Spleen (tissue), 11 donors: ENCODE results near the gene PVALEF. TPM values are rescaled to one million over a fixed set of nuclear protein-coding genes. Genes with fewer than 3 reads are reported as not detected.

ENCODE experiments used
- DNase-seq: peaks from one replicate; pipeline ENCODE4 v3.0.0-alpha.2; 2020
- H3K27ac ChIP-seq, 8 donors: fragments of 200-600 bp; sonication (generic) in 7 of 8; 1 replicate in 4 of 8; 2 replicates in 4 of 8; pipeline versions ENCODE4 v1.5.0 to v1.8.0; 2016 to 2021; ENCODE audit warnings: inconsistent platforms in 4 of 8, mild to moderate bottlenecking in 4 of 8, moderate library complexity in 1 of 8
- H3K27me3 ChIP-seq, 7 donors: fragments of 200-600 bp; sonication (generic) in 6 of 7; replicated peaks in 1 of 7; 1 replicate in 4 of 7; 2 replicates in 3 of 7; pipeline versions ENCODE4 v1.5.0 to v1.8.0; 2016 to 2021; ENCODE audit warnings: inconsistent platforms in 3 of 7, mild to moderate bottlenecking in 1 of 7
- H3K36me3 ChIP-seq, 6 donors: fragments of 200-600 bp; sonication (generic) in 5 of 6; 1 replicate in 4 of 6; 2 replicates in 2 of 6; pipeline versions ENCODE4 v1.5.0 to v1.8.0; 2016 to 2021; ENCODE audit warnings: inconsistent platforms in 2 of 6
- H3K4me1 ChIP-seq, 6 donors: fragments of 200-600 bp; sonication (generic) in 5 of 6; 1 replicate in 3 of 6; 2 replicates in 3 of 6; pipeline versions ENCODE4 v1.5.0 to v1.8.0; 2016 to 2021; ENCODE audit warnings: inconsistent platforms in 3 of 6
- H3K4me3 ChIP-seq, 8 donors: fragments of 200-600 bp; sonication (generic) in 7 of 8; 1 replicate in 4 of 8; 2 replicates in 4 of 8; pipeline versions ENCODE4 v1.5.0 to v1.8.0; 2016 to 2021; ENCODE audit warnings: inconsistent platforms in 4 of 8, mild to moderate bottlenecking in 4 of 8, moderate library complexity in 2 of 8
- H3K9me3 ChIP-seq, 8 donors: fragments of 200-600 bp; sonication (generic) in 7 of 8; 1 replicate in 4 of 8; 2 replicates in 4 of 8; pipeline versions ENCODE4 v1.5.0 to v1.8.0; 2016 to 2021; ENCODE audit warnings: inconsistent platforms in 4 of 8
- CTCF ChIP-seq, 11 experiments: fragments of 200-600 bp in 7 of 11; fragments of 450-650 bp in 4 of 11; sonication (generic) in 4 of 11; IDR thresholded peaks in 8 of 11; conservative IDR thresholded peaks in 3 of 11; 1 replicate in 7 of 11; 2 replicates in 4 of 11; pipeline versions ENCODE4 v1.4.0 to v1.8.0; 2016 to 2021; ENCODE audit warnings: antibody characterized with exemption in 11 of 11, inconsistent platforms in 4 of 11, mild to moderate bottlenecking in 1 of 11
- POLR2A ChIP-seq, 3 donors: fragments of 450-650 bp; IDR thresholded peaks; one replicate each; pipeline ENCODE4 v1.5.1; 2017; ENCODE audit warnings: antibody characterized with exemption in 3 of 3, mild to moderate bottlenecking in 1 of 3
- POLR2AphosphoS5 ChIP-seq, 3 donors: sonication (generic); formaldehyde crosslinking; IDR thresholded peaks; one replicate each; pipeline ENCODE4 v1.5.1; 2017; ENCODE audit warnings: antibody characterized with exemption in 3 of 3
- WGBS, 5 donors: extraction: QIAGEN DNeasy Blood & Tissue Kit in 3 of 5; methylation state at CpG; one replicate each; pipeline versions ENCODE4 v1.1.5 to v1.1.7; 2013 to 2018; 5-methylcytosine and 5-hydroxymethylcytosine counted together
- intact Hi-C: fragments of 100-400 bp; cut with DNase I; formaldehyde crosslinking; loops from one replicate; pipeline ENCODE4 v1.15.0; 2023; ENCODE audit warnings: low total_unique reads
- polyA plus RNA-seq, 3 donors: library from polyadenylated mRNA; stranded (reverse); fragments of 200-250 nt; gene quantifications; one replicate each; pipeline ENCODE4 v1.2.1, GENCODE V29; 2013
- total RNA-seq, 7 donors: library from RNA; depleted of rRNA in 3 of 7; stranded (reverse); fragments of >200 nt in 3 of 7; fragmentation: NEBNext Ultra II Directional in 4 of 7; extraction: Animal tissue kit (Norgen Biotek cat#: 25700) in 4 of 7; gene quantifications; one replicate each; pipeline versions ENCODE4 v1.1.0 to v1.2.1, GENCODE V29; 2016 to 2021
- donor health status: healthy with polysubstance abuse.
- donor health status: DM: no; HTN: no; CAD: no; lungs with moderate emphysema.
- donor health status: DM: no; HTN: no; CAD: no.
- donor health status: Bipolar disorder and iron deficiency.
- donor health status: healthy.
- donor health status: DM: no; HTN: no; CAD: no.
- donor health status: DM: yes; HTN: yes; CAD: no.

The PVALEF gene
- total and polyA plus RNA-seq, 10 donors: not detected

- intact Hi-C loops: loop anchor here (10.0 kb wide), 1 partner anchor 50 kb away; no protein-coding TSS in a partner anchor
These were observed 29.9 kb downstream of the PVALEF start for GRCh38 chr17:81194941-81195901.

GRCh38 chr17:81195941-81196495, 30.7 kb downstream of the PVALEF start:
- intact Hi-C loops: loop anchor here (10.0 kb wide), 1 partner anchor 51 kb away; no protein-coding TSS in a partner anchor
- TF ChIP-seq POLR2AphosphoS5 (IDR thresholded peaks at IDR 0.05): no peak
- no peak for TF ChIP-seq CTCF (IDR thresholded peaks at IDR 0.05 in 8 of 11, conservative IDR thresholded peaks at IDR 0.05 in 3 of 11)
- no peak for TF ChIP-seq POLR2A (IDR thresholded peaks at IDR 0.05)
- H3K9me3 ChIP-seq: no peaks in the 10 kb centered on the region
- no peaks in the 10 kb centered on the region for H3K27me3 ChIP-seq
- H3K27ac ChIP-seq: peak overlapping the region in 6 of 8 donors; percentile 20 to 63 (median 56)
- H3K4me1 ChIP-seq: peaks cover 6 to 88% (median 69%) of the 10 kb centered on the region in 6 donors
- H3K4me3 ChIP-seq: no peak overlapping the region
- DNase-seq: no peak
- WGBS, 5 donors: 87 to 91% (median 88%) methylated on average over 10 to 14 of the region's 14 CpGs
- peaks cover 0 to 95% (median 10%) of the 10 kb centered on the region in 6 donors for H3K36me3 ChIP-seq

More at GRCh38 chr17:81194941-81195901, 29.9 kb downstream of the PVALEF start:
- Histone ChIP-seq H3K4me3 (no peak overlapping the region), H3K27me3 (no peaks in the 10 kb centered on the region), H3K4me1 (peaks cover 5 to 80% (median 62%) of the 10 kb centered on the region in 6 donors), H3K27ac (peak overlapping the region in 6 of 8 donors; percentile 20 to 63 (median 56)), H3K36me3 (peaks cover 0 to 98% (median 17%) of the 10 kb centered on the region in 6 donors), H3K9me3 (no peaks in the 10 kb centered on the region)
- TF ChIP-seq CTCF (IDR thresholded peaks at IDR 0.05 in 8 of 11, conservative IDR thresholded peaks at IDR 0.05 in 3 of 11) (no peak), POLR2AphosphoS5 (IDR thresholded peaks at IDR 0.05) (peak; percentile 40 to 69 (median 60)), POLR2A (IDR thresholded peaks at IDR 0.05) (no peak)
- 69 to 83% (median 80%) methylated on average over 22 to 37 of the region's 37 CpGs for WGBS, 5 donors
- DNase-seq: peak; percentile 88

GRCh38 chr17:81196505-81197408, 31.4 kb downstream of the PVALEF start:
- 58 to 84% (median 67%) methylated on average over 17 to 45 of the region's 45 CpGs for WGBS, 5 donors
- peaks cover 0 to 87% (median 6%) of the 10 kb centered on the region in 6 donors for H3K36me3 ChIP-seq
- no peaks in the 10 kb centered on the region for H3K27me3 ChIP-seq
- peak overlapping the region in 1 of 8 donors; percentile 19 for H3K4me3 ChIP-seq
- no peak for DNase-seq
- H3K9me3 ChIP-seq: no peaks in the 10 kb centered on the region
- peak; percentile 29 to 63 (median 52) for TF ChIP-seq POLR2AphosphoS5 (IDR thresholded peaks at IDR 0.05)
- TF ChIP-seq CTCF (IDR thresholded peaks at IDR 0.05 in 8 of 11, conservative IDR thresholded peaks at IDR 0.05 in 3 of 11): no peak
- intact Hi-C loops: loop anchor here (10.0 kb wide), 1 partner anchor 52 kb away; no protein-coding TSS in a partner anchor
- H3K4me1 ChIP-seq: peaks cover 11 to 93% (median 72%) of the 10 kb centered on the region in 6 donors
- peak overlapping the region in 5 of 8 donors; percentile 55 to 63 (median 56) for H3K27ac ChIP-seq
